GM19099 (cell line): ENCODE data around the gene MAP4K4.

Experiments
- POLR2A ChIP-seq: IDR thresholded peaks from 3 replicates; pipeline ENCODE4 v1.6.1; 2011; ENCODE audit warnings: low read depth; ENCODE audit not compliant: insufficient read length; ENCODE audit errors: extremely low read depth

The MAP4K4 gene

GRCh38 chr2:101688261-101688660 is 9.2 kb upstream of the MAP4K4 start:
- no peak for TF ChIP-seq POLR2A

- TF ChIP-seq POLR2A = no peak
Measured at GRCh38 chr2:101689114-101689825, 8.2 kb upstream of the MAP4K4 start.

GRCh38 chr2:101690547-101691152 is 6.9 kb upstream of the MAP4K4 start:
- TF ChIP-seq POLR2A = no peak

GRCh38 chr2:101692041-101692440 is 5.5 kb upstream of the MAP4K4 start:
- TF ChIP-seq POLR2A = no peak

- TF ChIP-seq POLR2A = no peak
Measured at GRCh38 chr2:101692766-101693165, 4.7 kb upstream of the MAP4K4 start.

GRCh38 chr2:101693991-101694588 is 3.4 kb upstream of the MAP4K4 start:
- TF ChIP-seq POLR2A = no peak

- no peak for TF ChIP-seq POLR2A
Measured at GRCh38 chr2:101696272-101697123, 1.0 kb upstream of the MAP4K4 start.

- no peak for TF ChIP-seq POLR2A
Measured at GRCh38 chr2:101698014-101698843, 722 bp downstream of the MAP4K4 start.

- TF ChIP-seq POLR2A = no peak
Measured at GRCh38 chr2:101698844-101699754, 1.6 kb downstream of the MAP4K4 start.

- TF ChIP-seq POLR2A = no peak
Measured at GRCh38 chr2:101699755-101700461, 2.4 kb downstream of the MAP4K4 start.

- no peak for TF ChIP-seq POLR2A
Measured at GRCh38 chr2:101704046-101704466, 6.5 kb downstream of the MAP4K4 start.

- no peak for TF ChIP-seq POLR2A
Measured at GRCh38 chr2:101704816-101705578, 7.5 kb downstream of the MAP4K4 start.
